HG02642 (cell line): ENCODE data around the gene CLDN17.

Experiments
- ATAC-seq: cut with Tn5 transposase; IDR thresholded peaks from one replicate; pipeline ENCODE4 v1.9.1; 2021; ENCODE audit warnings: mild to moderate bottlenecking; ENCODE audit not compliant: unreplicated experiment, poor library complexity

Gene CLDN17

DNA sequence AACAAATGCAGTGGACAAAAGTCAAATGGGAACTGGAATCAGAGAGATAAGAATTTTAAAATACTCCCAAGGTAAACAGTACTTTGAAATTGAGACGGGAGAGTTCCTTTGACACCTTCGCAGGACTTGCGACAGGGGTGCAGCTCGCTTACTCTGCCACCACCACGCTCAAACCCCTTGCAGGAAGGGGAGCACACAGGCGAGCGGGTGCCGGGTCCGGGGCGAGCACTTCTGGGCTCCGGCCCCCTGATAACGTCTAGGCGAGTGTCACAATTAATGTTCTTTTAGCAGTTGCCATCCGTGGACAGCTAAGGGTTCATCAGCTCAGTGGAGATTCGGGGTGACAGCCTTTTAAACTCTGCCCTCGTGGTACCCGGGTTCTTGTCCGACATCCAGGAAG is 37.4 kb downstream of the CLDN17 start:
- ATAC-seq: no peak

DNA sequence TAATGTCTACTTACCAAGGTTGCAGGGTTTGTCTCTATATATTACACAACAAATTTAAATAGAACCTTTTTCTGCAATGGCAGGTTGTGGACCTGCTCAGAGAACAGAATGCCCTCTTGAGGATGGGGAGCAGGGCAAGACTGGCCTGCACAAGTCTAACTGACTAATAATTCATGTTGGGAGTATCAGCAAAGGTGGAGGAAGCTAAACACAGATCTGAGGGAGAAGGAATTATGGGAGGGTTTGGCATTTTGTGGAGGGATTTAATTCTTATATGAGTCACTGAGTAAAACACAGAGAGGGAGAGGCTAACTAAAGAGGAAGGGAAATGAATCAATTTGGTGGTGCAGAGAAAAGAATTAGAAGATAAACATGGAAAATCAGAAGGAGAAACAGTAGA is 40.0 kb downstream of the CLDN17 start:
- no peak for ATAC-seq

DNA sequence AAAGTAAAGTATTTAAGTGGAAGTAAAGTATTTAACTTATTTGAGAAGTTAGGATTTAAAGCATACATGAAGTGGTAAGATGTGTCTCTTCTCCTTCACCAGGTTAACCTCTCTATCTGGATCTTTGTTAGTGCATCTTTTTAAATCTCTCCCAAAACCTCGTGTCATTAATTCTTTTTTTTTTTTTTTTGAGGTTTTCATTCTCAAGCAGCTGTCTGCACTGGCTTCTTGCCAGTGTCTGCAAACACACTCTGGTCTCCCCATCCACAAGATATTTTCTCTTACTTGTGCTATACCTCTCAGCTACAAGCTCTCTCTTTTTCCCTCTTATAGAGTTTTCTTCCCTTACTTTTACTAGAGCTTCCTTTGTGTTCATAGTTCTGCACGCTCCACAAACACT is 49.0 kb downstream of the CLDN17 start:
- ATAC-seq: no peak

DNA sequence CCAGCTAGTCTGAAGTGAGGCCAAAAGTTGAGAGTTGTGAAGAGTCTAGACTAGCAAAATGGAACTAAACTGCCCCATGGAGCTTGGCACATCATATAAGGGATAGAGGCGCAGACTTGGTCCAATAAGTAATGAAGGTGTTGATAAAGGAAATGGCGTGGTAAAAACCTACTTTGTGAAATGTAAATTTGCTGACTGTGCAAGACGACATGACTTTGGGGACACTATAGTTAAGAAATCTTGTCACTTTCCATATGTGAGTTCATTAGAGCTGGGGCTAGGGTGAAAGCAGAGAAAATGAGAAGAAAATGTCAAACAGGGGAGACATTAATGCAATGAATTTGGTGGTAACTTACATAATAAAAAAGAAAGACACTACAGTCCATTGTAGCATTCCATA is 50.1 kb downstream of the CLDN17 start:
- ATAC-seq: no peak
